Thoracic aorta endothelial cell (primary cell): ENCODE data around the gene PARP15. TPM values are rescaled to one million over a fixed set of nuclear protein-coding genes. Genes with fewer than 3 reads are reported as not detected.

Experiments used
- total RNA-seq: library from RNA; depleted of rRNA; stranded (reverse); fragments of >200 nt; gene quantifications from 2 replicates; pipeline ENCODE4 v1.2.3, GENCODE V29; 2012

PARP15 gene
- 0.53 and 0.57 TPM in 2 replicates for total RNA-seq

DNA sequence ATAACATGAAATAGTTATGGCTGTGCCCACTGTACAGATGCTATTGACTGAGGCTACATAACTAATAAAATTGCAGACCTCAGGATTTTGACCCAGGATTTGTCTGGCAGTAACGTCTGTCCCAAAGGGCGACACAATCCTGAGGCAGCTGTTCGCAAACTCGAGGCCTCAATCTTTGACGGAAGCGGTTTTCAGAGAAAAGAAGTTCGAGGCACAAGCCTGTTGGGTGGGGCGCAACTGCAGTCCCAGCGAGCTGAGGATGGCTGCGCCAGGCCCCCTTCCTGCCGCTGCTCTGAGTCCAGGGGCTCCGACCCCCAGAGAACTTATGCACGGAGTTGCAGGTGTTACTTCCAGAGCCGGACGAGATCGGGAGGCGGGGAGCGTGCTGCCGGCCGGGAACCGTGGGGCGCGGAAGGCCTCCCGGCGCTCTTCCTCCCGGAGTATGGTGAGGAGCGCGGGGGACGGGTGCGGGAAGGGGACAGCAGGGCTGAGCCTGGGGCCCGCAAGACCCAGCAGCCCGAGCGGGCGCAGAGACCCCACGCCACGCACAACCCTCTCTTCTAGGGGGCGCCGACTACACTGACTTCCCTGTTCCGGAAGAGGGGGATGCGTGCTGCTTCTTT lies at the start of gene PARP15:
TSS of gene PARP15 (plus strand) at position 242 of the 623 bp plus-strand sequence. CDS start at position 260, 18 bp downstream.

DNA sequence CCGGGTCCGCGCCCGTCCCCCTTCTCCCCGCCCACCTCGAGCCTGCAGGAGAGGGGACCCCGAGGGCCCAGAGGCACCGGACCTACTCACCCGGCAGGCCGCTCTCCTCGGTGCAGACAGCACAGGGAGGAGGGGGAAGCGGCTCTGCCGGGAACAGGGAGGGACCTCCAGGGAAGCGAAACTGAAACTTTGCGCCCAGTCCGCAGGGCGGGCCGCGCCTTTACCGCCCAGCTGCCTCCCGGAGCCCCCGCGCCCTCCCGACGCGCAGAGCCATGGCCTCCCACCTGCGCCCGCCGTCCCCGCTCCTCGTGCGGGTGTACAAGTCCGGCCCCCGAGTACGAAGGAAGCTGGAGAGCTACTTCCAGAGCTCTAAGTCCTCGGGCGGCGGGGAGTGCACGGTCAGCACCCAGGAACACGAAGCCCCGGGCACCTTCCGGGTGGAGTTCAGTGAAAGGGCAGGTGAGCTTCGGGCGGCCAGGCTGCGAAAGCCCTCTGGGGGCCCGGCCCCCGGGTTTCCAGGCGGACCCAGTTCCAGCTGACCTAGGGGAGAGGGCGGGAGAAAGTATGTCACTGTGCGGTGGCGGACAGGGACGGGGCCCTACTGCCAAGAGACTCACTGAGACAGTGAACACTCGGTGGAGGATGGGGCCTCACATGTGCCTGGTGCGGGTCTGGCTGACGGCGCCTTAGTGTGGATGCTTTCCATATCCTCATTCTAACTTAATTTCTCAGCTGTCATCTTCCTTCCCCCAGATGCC lies 13.1 kb upstream of the PARP15 start, which contains the start of the genes DTX3L and PARP9:
TSS of gene DTX3L (plus strand) at position 184 of the 758 bp plus-strand sequence. CDS start at position 273, 89 bp downstream.
TSS of gene PARP9 (minus strand) at position 146 of the 758 bp plus-strand sequence. CDS start 4,680 bp downstream, outside the sequence.

DNA sequence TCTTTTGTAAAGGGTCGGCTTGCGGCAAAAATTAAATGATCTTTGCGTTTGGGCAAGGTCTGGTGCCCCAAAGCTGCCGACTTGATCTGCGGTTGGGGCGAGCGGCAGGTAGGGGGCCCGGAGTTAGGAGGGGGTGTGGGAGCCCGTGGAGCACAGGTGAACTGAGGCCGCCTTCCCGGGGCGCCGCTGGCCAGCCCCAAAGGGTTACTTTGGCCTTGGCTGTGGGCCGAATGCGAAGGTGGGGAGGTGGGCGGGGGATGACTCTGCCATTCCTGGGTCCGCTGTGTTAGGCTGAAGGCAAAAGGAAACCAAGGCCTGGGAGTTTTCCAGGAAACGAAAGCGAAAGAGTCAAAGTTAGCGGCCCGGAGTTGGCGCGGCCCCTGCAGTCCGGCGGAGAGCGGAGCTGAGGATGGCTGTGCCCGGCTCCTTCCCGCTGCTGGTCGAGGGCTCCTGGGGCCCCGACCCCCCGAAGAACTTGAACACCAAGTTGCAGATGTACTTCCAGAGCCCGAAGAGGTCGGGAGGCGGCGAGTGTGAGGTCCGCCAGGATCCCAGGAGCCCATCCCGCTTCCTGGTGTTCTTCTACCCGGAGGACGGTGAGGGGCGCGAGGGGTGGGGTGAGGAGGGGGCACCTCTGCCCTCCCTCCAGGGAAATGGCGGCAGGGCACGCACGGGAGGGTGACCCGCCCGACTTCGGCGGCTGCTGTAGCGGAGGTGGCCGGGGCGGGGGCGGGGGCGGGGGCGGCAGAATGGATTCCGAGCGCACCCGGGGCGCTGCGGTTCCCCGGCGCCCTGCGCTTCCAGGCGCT lies 103.2 kb downstream of the PARP15 start, which contains the start of gene PARP14:
TSS of gene PARP14 (plus strand) at position 365 of the 809 bp plus-strand sequence. CDS start at position 410, 45 bp downstream.

Other genes starting within 250 kb of the PARP15 start
- gene MIX23, start 194.4 kb upstream of the PARP15 start, total RNA-seq, result 42.3 and 45.9 TPM in 2 replicates
- gene FAM162A, start 193.5 kb upstream of the PARP15 start, total RNA-seq, result 21.0 and 24.6 TPM in 2 replicates
- 5.5 and 5.9 TPM in 2 replicates for gene WDR5B, start 161.6 kb upstream of the PARP15 start, total RNA-seq
- gene KPNA1, start 62.7 kb upstream of the PARP15 start, total RNA-seq, result 81.4 and 98.1 TPM in 2 replicates
- gene PARP9, start 13.3 kb upstream of the PARP15 start, total RNA-seq, result 13.8 and 17.8 TPM in 2 replicates
- gene DTX3L, start 13.3 kb upstream of the PARP15 start, total RNA-seq, result 23.7 and 29.9 TPM in 2 replicates
- gene PARP14, start 103.2 kb downstream of the PARP15 start, total RNA-seq, result 69.0 and 81.6 TPM in 2 replicates
- gene HSPBAP1, start 216.2 kb downstream of the PARP15 start, total RNA-seq, result 7.7 and 9.8 TPM in 2 replicates
- 19.3 and 23.5 TPM in 2 replicates for gene SLC49A4, start 217.4 kb downstream of the PARP15 start, total RNA-seq